H54 (cell line): ENCODE data around the gene RAP1GAP.

ENCODE experiments used
- DNase-seq: peaks from one replicate; pipeline ENCODE4 v3.0.0; 2011; ENCODE audit warnings: low spot score, mixed read lengths; ENCODE audit not compliant: insufficient read length
- FAIRE-seq: peaks from 3 replicates; lab custom pipeline; 2011; peaks lifted over from hg19 to GRCh38; lab: Jason Lieb, UNC
- POLR2A ChIP-seq: IDR thresholded peaks from 2 replicates; pipeline ENCODE4 v1.6.1; 2011; ENCODE audit warnings: low read depth, mild to moderate bottlenecking, low read length

RAP1GAP gene

DNA sequence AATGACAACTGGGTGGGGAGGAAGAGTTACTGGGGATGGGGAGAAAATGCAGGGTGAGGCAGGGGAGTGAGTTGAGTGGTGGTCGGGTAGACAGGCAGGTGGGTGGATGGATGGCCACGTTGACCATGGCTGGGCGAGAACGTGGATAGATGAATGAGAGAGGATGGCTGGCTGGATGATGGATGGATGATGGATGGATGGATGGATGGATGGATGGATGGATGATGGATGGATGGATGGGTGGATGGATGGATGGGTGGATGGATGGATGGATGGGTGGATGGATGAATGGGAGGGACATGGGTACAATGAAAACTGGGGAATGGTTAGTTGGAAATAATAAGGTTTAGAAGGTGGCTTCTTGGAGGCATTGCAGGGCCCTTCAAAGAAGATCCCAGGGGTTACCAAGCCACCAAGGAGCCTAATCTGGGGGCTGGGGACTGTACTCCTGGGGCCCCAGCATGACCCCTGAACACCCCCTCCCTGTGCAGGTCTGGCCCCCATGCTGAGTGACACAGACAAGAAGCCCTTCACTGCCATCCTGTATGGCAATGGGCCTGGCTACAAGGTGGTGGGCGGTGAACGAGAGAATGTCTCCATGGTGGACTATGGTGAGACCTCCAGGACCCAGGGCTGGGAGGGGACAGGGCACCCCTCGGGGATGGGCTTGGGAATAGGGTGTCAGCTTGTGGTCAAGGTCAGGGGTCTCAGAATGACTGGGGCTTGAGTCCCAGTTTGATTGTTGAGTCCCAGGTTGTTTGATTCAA lies 92.9 kb downstream of the RAP1GAP start:
- no peak for TF ChIP-seq POLR2A
- DNase-seq (no peak), FAIRE-seq (no peak)

DNA sequence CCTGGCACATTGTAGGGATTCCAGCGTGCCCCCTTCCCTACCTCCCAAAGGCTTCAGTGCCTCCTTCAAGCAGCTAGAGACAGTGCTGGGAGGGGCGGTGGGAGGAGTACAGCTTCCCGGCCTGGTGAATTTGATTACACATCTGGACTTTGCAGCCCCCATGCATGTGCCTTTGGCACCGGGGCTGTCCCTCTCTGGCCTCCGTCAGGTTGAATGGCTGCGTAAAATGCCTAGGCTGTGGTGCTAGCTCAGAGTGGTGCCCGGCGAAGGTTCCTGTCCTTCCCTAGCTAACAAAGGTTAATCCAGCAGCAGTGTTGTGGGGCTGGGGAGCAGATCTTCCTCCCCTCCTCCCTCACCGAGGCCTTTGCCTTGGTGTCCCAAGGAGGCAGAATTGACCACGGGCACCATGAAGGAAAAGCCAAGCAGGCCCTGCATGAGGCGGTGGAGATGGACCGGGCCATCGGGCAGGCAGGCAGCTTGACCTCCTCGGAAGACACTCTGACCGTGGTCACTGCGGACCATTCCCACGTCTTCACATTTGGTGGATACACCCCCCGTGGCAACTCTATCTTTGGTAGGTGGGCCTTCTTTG lies 93.7 kb downstream of the RAP1GAP start:
- DNase-seq (no peak), FAIRE-seq (no peak)
- no peak for TF ChIP-seq POLR2A

DNA sequence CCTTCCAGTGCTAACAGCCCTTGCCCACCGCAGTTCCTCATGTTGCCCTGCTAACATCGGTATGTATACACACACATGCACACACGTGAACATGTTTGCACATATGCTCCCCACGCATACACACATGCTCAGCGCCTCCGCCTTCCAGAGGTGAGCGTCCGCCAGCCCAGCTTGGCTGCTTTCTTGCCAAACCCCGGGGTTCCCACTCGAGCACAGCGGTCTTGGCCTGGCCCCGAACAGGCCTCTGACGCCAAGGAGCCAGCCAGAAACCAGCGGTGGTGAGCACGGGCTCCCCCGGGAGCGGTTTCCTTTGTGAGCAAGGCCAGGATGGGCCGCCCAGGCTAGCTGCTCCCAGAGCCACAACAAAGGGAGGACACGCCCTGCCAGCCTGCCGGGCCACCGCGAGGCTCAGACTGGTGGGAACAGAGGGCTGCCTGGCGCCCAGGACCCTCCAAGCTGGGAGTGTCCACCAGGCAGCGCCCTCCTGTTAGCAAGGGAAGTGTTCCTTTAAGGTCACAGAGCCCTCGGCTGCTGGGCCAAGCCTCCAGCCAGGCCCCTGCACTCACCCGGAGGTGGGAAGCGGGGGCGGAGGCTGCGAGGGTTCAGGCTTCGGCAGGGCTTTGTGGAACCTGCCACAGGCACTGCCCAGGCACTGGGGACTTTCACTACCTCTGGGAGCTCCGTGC lies 94.5 kb downstream of the RAP1GAP start:
- TF ChIP-seq POLR2A = no peak
- no peak for DNase-seq
- FAIRE-seq = no peak

DNA sequence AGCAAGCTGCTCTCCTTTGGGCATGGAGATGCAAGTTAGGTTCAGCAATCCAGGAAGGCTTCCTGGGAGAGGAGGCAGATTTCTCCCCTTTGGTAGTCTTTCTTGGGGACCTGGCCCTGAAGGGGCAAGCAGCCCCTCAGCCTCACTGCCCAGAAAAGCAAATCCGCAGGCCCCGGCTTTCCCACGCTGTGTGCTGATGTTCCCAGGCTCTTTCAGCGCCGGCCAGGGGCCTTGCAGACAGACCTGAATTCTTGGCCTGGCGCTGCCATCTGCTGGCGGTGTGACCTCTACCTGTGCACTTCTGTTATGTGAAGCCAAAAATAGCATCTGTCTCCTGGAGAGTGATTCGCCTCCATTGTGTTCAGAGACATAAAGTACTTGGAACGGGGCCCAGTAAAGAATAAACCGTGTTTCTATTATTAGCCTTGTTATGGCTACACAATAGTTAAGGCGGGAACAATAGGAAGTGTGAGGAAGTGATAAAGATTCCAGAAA lies 95.1 kb downstream of the RAP1GAP start:
- TF ChIP-seq POLR2A = no peak
- FAIRE-seq = no peak
- no peak for DNase-seq

DNA sequence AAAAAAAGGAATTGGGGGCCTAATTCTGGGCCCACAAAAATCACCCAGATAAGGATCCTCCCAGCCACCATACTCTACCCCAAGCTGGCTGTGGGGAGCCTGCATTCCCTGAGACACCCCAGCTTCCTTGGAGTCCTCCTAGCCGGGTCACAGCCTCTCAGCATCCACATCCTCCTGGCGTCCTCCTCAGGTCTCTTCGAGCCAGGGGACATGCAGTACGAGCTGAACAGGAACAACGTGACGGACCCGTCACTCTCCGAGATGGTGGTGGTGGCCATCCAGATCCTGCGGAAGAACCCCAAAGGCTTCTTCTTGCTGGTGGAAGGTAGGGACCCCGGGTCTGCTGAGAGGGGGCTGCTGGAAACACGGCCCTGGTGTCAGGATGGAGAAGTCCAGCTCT lies 95.7 kb downstream of the RAP1GAP start:
- DNase-seq (no peak), FAIRE-seq (no peak)
- TF ChIP-seq POLR2A = no peak

DNA sequence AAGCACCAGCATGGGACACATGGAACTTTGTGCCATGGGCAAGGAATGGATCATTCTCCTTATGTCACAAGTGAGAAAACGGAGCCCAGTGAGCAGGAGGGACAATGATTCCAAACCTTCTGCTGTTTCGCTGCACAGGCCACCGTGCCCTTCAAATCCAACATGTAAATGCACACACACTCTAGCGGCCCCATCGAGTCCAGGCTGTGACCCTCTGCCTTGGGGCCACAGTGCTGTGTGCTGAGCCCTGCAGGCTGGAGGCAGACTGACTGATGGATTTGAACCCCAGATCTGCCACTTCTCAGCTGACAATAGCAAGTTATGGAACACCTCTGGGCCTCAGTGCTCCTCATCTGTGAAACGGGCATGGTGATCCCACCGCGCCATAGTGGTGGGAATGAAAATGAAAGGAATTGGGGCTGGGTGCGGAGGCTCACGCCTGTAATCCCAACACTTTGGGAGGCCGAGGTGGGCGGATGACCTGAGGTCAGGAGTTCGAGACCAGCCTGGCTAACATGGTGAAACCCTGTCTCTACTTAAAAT lies 96.4 kb downstream of the RAP1GAP start:
- TF ChIP-seq POLR2A = no peak
- FAIRE-seq = no peak
- no peak for DNase-seq

DNA sequence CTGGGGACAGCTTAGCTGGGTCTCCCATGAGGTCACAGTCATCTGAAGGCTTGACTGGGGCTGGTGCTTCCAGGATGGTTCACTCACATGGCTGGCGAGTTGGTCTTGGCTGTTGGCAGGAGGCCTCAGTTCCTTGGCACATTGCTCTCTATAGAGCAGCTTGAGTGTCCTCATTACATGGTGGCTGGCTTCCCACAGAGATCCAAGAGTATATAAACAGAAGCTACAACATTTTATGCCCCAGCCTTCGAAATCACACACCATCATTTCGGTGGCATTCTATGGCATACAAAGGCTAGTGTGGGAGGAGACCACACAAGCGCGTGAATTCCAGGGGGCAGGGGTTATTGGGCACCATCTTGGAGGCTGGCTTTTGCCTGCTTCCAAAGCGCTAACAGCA lies 96.9 kb downstream of the RAP1GAP start:
- no peak for TF ChIP-seq POLR2A
- DNase-seq (no peak), FAIRE-seq (no peak)

DNA sequence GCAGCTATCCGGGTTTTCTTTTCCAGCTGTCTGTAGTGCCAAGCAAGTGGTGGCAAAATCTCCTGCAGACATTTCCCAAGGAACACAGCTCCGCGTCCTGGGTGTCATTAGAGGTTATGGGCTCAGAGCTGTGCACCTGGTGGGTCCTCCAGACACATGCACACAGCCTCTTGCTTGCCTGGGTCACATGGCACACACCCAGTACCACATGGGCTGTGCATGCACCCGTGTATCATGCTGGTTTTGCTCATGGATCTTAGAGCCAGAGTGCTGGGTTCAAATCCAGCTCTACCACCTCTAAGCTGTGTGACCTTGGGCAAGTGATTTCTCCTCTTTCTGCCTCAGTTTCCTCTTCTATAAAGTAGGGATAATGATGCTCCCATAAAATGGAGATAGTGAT lies 98.3 kb downstream of the RAP1GAP start:
- no peak for FAIRE-seq
- DNase-seq = no peak
- TF ChIP-seq POLR2A = no peak

DNA sequence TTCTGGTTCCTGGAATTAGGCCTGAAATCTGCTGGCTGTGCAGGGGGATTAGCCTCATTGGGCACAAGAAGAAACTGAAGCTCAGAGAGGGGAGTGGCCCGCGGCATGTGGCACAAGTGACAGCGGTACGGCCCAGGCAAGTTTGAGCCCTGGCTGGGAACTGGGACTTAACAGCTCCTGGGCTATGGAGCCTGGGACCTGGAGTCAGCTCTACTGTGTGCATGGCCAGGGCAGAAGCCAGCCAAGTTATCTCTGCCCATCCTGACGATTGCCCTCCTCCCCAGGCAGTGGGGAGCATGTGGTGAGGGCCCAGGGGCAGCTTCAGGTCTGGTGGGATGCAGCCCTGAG lies 98.7 kb downstream of the RAP1GAP start:
- no peak for TF ChIP-seq POLR2A
- FAIRE-seq = no peak
- no peak for DNase-seq

DNA sequence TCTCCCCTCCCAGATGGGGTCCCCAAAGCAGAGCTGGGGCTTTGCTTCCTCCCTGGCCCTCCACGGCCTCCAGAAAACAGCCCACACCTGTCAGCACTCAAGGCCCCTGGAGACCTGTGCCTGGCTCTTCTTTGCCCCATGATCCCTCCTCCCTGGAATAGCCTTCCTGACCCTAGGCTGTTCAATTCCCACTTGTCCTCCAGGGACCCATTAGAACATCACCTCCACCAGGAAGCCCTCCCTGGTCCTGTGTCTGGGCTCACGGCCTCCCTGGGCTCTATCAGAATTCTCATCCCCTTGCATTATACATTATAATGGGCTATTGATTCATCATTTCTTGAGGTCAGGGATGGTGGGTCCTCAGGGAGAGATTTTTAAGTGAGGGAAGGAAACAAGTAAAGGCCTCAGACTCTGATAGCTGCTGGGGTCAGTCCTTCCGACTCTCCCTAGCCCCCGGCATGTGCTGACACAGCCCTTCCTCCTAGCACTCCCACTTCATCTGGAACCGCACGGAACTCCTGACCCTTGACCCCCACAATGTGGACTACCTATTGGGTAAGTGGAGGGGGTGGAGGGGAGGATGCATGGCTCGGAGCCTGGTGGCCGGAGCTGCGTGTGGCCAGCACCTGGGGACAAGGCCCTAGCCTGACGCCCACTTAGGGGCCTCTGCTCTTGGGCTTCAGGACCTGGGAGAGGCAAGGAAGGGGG lies 99.2 kb downstream of the RAP1GAP start:
- no peak for TF ChIP-seq POLR2A
- no peak for FAIRE-seq
- no peak for DNase-seq

DNA sequence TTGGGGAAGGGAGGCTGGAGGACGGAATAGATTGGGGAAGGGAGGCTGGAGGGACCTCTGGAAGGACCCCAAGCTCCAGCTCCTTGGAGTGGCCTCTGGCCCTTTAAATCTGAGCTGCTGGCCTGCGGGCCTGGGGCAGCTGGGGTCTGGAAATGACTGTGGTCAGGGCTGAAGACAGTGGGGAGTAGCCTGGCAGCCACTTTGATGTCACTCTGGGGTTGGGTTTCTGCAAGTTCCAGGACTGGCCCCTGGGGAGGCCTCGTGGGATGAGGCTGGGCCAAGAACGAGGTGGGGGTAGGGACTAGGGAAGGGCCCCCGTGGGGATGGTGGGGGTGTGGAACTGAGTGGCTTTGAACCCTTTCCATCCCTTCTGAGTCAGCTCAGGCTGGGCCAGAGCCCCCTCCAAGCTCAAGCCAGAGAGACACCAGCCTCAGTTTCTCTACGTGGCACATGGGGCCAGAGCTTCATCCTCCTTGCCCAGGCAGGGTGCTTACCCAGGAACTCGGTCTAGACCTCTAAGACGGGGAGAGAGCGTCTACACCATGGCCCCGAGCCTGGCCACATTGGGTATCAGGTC lies 100.3 kb downstream of the RAP1GAP start:
- FAIRE-seq (no peak), DNase-seq (no peak)
- TF ChIP-seq POLR2A = no peak

DNA sequence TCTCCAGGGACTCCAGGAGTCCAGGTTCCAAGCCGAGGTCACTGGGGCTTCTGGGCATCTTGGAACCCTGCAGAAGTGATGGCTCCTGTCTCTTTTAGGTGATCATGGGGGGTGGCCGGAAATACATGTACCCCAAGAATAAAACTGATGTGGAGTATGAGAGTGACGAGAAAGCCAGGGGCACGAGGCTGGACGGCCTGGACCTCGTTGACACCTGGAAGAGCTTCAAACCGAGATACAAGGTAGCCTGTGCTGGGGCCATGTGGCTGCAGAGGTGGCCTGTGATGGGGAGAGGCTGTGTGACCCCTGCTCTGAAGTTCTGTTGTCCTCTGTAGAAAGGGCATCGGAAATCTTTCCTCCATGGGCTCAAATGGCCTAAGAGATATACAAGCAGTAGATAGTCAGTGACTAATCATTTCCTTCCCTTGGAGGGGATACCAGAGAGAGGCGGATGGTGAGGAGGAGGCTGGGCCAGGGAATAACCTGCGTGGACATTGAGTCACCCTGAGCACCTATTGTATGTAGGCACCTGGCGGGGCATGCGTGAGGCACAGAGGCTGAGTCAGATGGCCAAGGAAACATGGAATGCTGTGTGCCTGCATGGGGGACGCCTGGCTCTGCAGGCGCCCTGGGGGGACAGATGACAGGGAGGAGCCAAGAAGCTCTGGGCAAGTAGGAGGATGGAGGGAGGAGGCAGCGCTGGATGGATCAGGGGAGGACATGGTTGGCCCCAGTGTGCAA lies 101.0 kb downstream of the RAP1GAP start:
- TF ChIP-seq POLR2A = no peak
- DNase-seq (no peak), FAIRE-seq (no peak)
